ENCODE results near the gene SH3BP2.

DNA sequence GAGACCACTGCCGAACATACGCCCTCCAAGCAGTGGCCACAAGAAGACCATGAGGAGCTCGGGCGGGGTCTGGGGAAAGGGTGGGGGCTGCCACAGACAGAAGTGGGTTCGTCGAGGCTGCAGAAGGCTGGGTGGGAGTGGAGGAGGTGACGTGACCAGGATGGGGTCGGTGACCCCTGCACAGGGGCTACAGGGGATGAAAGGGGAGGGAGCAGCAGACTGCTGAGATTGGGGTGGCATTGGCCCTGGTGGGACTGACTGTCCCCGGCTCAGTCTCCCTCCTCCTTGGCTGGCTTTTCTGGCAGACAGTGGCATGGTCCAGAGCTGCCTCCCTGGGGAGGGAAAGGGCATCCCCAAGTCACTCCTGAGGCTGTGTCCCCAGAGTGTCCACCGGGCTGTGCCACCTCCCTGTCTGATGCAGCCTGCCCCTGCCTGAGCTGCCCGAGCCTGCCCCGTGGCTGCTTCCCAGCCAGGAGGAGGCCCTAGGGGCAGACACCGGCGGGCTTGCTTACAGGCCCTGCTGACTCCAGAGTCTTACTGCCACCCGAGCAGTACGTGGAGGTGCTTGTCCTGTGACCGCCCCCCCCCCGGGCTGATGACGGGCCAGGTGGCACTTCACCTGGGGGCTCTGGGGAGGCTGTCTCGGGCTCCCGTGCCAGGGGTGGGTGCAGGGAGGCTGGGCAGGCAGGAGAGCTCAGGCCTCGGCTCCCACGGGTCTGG is 7.2 kb downstream of the SH3BP2 start:
- TF ChIP-seq, protein P1, sequence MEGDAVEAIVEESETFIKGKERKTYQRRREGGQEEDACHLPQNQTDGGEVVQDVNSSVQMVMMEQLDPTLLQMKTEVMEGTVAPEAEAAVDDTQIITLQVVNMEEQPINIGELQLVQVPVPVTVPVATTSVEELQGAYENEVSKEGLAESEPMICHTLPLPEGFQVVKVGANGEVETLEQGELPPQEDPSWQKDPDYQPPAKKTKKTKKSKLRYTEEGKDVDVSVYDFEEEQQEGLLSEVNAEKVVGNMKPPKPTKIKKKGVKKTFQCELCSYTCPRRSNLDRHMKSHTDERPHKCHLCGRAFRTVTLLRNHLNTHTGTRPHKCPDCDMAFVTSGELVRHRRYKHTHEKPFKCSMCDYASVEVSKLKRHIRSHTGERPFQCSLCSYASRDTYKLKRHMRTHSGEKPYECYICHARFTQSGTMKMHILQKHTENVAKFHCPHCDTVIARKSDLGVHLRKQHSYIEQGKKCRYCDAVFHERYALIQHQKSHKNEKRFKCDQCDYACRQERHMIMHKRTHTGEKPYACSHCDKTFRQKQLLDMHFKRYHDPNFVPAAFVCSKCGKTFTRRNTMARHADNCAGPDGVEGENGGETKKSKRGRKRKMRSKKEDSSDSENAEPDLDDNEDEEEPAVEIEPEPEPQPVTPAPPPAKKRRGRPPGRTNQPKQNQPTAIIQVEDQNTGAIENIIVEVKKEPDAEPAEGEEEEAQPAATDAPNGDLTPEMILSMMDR (IDR thresholded peaks at IDR 0.05), result peak in 1 of 4 experiments; percentile 15
- peak; percentile 17 for TF ChIP-seq POLR2A (IDR thresholded peaks at IDR 0.05)
- no peak for TF ChIP-seq POLR2AphosphoS5 (IDR thresholded peaks at IDR 0.05)

Measured in prostate gland (tissue), 2 donors.